AG09309 (cell line): Measurements from ENCODE around the gene DLGAP5.

Source experiments
- DNase-seq: peaks from one replicate; pipeline ENCODE4 v3.0.0-alpha.2; 2010; ENCODE audit warnings: low read depth
- H3K4me3 ChIP-seq: 2 replicates; pipeline ENCODE4 v1.5.1; 2011; ENCODE audit warnings: mild to moderate bottlenecking, low read depth, low read length, moderate library complexity; ENCODE audit not compliant: control insufficient read depth
- TF ChIP-seq, protein P1 (sequence below): IDR thresholded peaks from 2 replicates; pipeline ENCODE4 v1.5.1; 2011; ENCODE audit warnings: mild to moderate bottlenecking, low read depth, low read length, inconsistent platforms; ENCODE audit not compliant: insufficient read depth, control insufficient read depth; ENCODE audit errors: missing control alignments

Gene DLGAP5

DNA sequence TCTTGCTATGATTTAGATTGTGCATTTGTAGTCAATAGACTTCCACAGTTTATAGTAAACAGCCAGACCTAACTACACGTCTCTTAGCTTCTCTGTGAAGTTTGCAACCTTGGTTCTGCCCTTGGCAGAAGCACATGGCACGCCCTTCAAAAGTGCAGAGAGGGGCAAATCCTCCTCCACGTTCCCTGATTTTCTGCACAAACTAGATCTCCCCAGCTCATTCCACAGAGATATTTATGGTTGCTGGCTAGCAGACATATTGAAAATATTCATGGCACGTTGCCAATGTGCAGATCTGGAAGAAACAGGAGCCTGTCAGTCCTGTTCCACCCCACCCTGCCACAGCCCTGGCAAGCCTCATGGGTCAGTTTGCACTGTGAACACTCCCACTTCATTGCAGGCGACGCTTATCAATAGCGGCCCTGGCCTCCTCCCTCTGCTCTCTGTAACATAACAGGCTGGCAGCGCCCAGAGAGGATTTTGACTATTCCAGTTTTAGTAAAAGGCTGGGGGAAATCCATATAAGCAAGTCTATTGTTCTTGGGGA lies 68.9 kb downstream of the DLGAP5 start:
- DNase-seq, result no peak
- H3K4me3 ChIP-seq, result no peak overlapping the region
- TF ChIP-seq, protein P1, sequence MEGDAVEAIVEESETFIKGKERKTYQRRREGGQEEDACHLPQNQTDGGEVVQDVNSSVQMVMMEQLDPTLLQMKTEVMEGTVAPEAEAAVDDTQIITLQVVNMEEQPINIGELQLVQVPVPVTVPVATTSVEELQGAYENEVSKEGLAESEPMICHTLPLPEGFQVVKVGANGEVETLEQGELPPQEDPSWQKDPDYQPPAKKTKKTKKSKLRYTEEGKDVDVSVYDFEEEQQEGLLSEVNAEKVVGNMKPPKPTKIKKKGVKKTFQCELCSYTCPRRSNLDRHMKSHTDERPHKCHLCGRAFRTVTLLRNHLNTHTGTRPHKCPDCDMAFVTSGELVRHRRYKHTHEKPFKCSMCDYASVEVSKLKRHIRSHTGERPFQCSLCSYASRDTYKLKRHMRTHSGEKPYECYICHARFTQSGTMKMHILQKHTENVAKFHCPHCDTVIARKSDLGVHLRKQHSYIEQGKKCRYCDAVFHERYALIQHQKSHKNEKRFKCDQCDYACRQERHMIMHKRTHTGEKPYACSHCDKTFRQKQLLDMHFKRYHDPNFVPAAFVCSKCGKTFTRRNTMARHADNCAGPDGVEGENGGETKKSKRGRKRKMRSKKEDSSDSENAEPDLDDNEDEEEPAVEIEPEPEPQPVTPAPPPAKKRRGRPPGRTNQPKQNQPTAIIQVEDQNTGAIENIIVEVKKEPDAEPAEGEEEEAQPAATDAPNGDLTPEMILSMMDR, result no peak

DNA sequence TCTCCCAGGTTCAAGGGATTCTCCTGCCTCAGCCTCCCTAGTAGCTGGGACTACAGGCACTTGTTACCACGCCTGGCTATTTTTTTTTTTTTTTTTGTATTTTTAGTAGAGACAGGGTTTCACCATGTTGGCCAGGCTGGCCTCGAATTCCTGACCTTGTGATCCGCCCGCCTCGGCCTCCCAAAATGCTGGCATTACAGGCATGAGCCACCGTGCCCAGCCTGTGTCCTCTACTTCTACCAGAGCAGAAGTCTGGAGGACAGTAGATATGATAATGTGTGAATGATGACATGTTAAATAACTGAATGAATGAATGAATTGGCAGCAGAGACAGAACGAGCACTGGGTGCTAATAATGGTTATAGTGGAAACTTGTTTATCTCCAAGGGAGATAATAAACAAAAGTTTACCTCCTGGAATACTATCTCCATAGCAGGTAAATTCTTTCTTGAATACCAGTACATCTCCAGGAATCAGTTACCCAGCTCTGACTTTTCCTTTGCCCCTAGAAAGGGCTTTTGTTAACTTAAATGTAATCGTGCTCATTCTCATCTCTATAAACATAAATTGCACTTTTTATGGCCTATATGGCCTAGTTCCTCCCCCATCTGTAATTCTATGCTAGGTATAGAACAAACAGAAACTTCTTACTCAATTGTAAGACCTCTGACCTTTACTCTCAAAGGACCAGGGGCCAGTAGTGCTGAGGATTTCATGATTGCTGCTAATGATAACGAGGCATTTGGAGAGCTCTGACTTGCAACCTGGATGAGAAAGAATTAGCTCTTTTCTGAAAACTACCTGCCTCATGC lies 69.6 kb downstream of the DLGAP5 start:
- H3K4me3 ChIP-seq, result no peak overlapping the region
- no peak for DNase-seq
- TF ChIP-seq, protein P1, result no peak

DNA sequence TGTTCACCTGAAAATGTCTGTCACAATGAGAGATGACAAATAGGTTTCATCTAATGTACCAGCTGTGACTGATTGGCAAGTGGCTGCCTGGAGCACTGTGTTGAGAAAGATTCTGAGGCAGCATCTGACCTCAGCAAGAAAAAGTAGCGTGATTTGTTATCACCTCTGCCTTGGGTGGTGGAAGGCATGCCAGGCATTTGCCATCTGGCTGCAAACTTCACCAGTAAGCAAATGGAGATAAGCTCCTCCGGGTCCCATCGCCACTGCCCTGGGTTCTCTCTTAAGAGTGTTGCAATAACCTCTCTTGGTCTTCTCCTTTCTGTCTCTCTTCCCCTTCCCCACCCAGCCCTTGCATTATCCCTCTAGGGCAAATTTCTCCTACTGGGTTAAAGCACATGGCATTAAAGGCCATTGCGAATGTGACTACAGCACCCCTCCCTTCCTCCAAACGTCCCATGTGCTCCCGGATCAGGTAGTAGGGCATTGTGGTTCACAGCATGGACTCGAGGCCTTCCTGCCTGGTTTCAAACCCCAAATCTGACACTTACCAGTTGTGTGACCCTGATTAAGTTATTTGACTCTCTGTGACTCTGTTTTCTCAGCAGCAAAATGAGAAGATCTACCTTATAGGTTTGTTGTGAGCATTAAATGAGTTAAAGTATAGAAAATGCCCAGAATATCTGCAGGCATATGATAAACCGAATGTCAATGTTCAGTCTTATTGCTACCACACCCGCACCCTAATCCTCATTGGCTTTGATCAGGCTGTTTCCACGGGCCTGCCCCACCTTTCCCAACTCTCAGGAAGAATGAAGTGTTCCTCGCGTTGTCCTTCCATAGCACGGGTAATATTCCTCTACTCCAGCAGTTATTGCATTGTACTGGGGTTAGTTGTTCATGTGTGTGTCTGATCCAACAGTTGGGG lies 70.6 kb downstream of the DLGAP5 start:
- DNase-seq, result no peak
- no peak overlapping the region for H3K4me3 ChIP-seq
- TF ChIP-seq, protein P1, result no peak

DNA sequence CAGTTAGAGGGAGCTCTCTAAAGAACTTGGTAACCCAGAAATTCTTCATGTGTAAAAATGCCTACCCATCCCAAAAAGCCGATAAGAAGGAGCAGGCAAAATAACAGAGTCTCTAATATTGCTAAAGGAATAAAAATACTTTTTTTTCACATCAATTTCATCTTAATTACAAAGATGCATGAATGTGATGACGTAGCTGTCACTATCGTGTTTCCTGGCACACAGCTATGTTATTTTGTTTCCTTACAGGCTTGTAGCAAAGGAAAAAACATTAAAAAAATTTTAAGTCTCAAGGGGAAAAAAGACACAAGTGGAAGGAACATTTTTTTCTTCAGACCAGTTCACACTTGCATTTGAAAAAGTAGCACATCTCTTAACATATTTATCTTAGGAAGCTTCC lies 72.6 kb downstream of the DLGAP5 start:
- TF ChIP-seq, protein P1, result no peak
- DNase-seq, result no peak

DNA sequence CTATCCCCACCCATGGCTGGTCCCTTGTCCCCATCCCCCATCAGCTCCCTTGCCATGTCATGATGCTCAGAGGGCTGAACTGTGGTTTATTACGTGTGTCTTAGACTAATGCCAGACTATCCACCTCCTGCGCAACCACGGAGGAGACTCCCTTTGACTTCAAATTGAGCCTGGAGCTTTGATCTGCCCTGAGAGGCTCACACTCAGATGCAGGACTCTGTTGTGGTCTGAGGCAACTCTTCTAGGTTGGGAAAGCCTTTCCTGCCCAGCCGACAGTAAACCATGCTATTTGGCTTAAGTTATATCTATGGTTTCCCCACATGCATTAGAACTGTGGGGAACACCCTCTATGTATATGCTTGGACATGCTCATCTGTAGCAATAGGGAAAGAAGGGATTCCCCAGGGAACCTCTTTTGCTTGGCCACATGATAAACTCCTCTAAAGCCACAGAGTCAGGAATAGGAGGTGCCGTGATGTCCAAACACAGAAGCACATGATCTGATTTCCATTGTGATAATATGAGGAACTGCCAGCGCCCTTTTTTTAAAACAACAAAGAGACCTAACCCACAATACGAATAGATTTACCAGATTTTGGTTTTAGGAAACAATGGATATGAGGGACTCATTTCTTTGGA lies 73.5 kb downstream of the DLGAP5 start:
- no peak for DNase-seq
- TF ChIP-seq, protein P1, result no peak
- H3K4me3 ChIP-seq, result no peak overlapping the region

More for the DNA sequence above, 72.6 kb downstream of the DLGAP5 start:
- H3K4me3 ChIP-seq, result no peak overlapping the region
